ENCODE results near the gene RAD51B.

- no peak for TF ChIP-seq CTCF (IDR thresholded peaks at IDR 0.05 in 2 of 3, conservative IDR thresholded peaks at IDR 0.05 in 1 of 3; ENCODE audit: insufficient read depth in 2 of 3, low read depth in 1 of 3, low read length in 3 of 3)
- no peak for TF ChIP-seq YY1 (IDR thresholded peaks at IDR 0.05; ENCODE audit: borderline replicate concordance in 1 of 3, control insufficient read depth in 1 of 3, extremely low read depth in 1 of 3, insufficient read depth in 3 of 3, insufficient read length in 1 of 3, insufficient replicate concordance in 2 of 3, low read depth in 1 of 3, low read length in 2 of 3)
- no peak for TF ChIP-seq NR2C2 (CRISPR knock-in tag; IDR thresholded peaks at IDR 0.05)
- no peak for TF ChIP-seq NR2C2 (tag; IDR thresholded peaks at IDR 0.05)
- TF ChIP-seq RBBP5 (IDR thresholded peaks at IDR 0.05; ENCODE audit: borderline replicate concordance, insufficient read depth, low read length, poor library complexity, severe bottlenecking), result no peak
- TF ChIP-seq ELK1 (CRISPR knock-in tag; IDR thresholded peaks at IDR 0.05), result no peak
Observed at GRCh38 chr14:68088451-68088854, 268.9 kb downstream of the RAD51B start.

Measured in K562 (cell line).